A673 (cell line): ENCODE measurements around the gene PEX5L.

Source experiments
- EZH2 ChIP-seq: fragments of 200-600 bp; sonication (generic); IDR thresholded peaks from 2 replicates; pipeline ENCODE4 v1.6.1; 2017; ENCODE audit warnings: borderline replicate concordance, low read depth, mild to moderate bottlenecking, mixed read lengths, antibody characterized with exemption, low read length; ENCODE audit not compliant: poor library complexity, severe bottlenecking
- TF ChIP-seq, protein P1 (sequence below): fragments of 300-800, 200-600 bp; sonication (generic); conservative IDR thresholded peaks from 2 replicates; pipeline ENCODE4 v1.5.1; 2017; ENCODE audit warnings: low read depth, mild to moderate bottlenecking, antibody characterized with exemption, low read length, moderate library complexity, mixed read lengths

- TF ChIP-seq, protein P1, sequence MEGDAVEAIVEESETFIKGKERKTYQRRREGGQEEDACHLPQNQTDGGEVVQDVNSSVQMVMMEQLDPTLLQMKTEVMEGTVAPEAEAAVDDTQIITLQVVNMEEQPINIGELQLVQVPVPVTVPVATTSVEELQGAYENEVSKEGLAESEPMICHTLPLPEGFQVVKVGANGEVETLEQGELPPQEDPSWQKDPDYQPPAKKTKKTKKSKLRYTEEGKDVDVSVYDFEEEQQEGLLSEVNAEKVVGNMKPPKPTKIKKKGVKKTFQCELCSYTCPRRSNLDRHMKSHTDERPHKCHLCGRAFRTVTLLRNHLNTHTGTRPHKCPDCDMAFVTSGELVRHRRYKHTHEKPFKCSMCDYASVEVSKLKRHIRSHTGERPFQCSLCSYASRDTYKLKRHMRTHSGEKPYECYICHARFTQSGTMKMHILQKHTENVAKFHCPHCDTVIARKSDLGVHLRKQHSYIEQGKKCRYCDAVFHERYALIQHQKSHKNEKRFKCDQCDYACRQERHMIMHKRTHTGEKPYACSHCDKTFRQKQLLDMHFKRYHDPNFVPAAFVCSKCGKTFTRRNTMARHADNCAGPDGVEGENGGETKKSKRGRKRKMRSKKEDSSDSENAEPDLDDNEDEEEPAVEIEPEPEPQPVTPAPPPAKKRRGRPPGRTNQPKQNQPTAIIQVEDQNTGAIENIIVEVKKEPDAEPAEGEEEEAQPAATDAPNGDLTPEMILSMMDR: no peak
- TF ChIP-seq EZH2: no peak
Measured at GRCh38 chr3:179981646-179982045, 55.1 kb downstream of the PEX5L start.
